Nephron (organoid): Measurements from ENCODE around the gene TPI1.

Experiments
- H3K27ac Mint-ChIP-seq, 3 experiments: 2 replicates each; pipeline ENCODE4 v1.8.0; 2020; ENCODE audit warnings: mixed read lengths in 3 of 3, mild to moderate bottlenecking in 2 of 3, moderate library complexity in 1 of 3
- H3K27me3 Mint-ChIP-seq: 2 replicates; pipeline ENCODE4 v1.8.0; 2021; ENCODE audit warnings: low read depth, mild to moderate bottlenecking, moderate library complexity, mixed read lengths
- H3K36me3 Mint-ChIP-seq: 2 replicates; pipeline ENCODE4 v1.8.0; 2020; ENCODE audit warnings: low read depth, mixed read lengths
- H3K4me1 Mint-ChIP-seq: 2 replicates; pipeline ENCODE4 v1.8.0; 2020; ENCODE audit warnings: mixed read lengths
- H3K4me3 Mint-ChIP-seq, 3 experiments: 2 replicates each; pipeline ENCODE4 v1.8.0; 2020; ENCODE audit warnings: mild to moderate bottlenecking in 3 of 3, mixed read lengths in 3 of 3, moderate library complexity in 2 of 3
- H3K9me3 Mint-ChIP-seq: 2 replicates; pipeline ENCODE4 v1.8.0; 2020; ENCODE audit warnings: mixed read lengths
- CTCF ChIP-seq, 3 experiments: fragments of 200-600 bp; sonication (generic); IDR thresholded peaks; one replicate each; pipeline ENCODE4 v1.5.0; 2021; ENCODE audit warnings: antibody characterized with exemption in 3 of 3; ENCODE audit not compliant: unreplicated experiment in 3 of 3

Gene TPI1

GRCh38 chr12:6917491-6918231, 50.3 kb downstream of the TPI1 start:
- Mint-ChIP-seq H3K36me3 (peaks cover 4% of the 10 kb centered on the region), H3K4me3 (no peak overlapping the region), H3K9me3 (no peaks in the 10 kb centered on the region), H3K27me3 (peaks cover 25% of the 10 kb centered on the region), H3K4me1 (peaks cover 6% of the 10 kb centered on the region), H3K27ac (no peak overlapping the region)
- TF ChIP-seq CTCF (IDR thresholded peaks at IDR 0.05; ENCODE audit: unreplicated experiment in 3 of 3) = no peak

- TF ChIP-seq CTCF (IDR thresholded peaks at IDR 0.05; ENCODE audit: unreplicated experiment in 3 of 3) = no peak
- Mint-ChIP-seq H3K4me3 (no peak overlapping the region), H3K27ac (peak overlapping the region in 1 of 3 experiments; percentile 45), H3K36me3 (peaks cover 4% of the 10 kb centered on the region), H3K4me1 (peaks cover 18% of the 10 kb centered on the region), H3K27me3 (peaks cover 10% of the 10 kb centered on the region), H3K9me3 (no peaks in the 10 kb centered on the region)
These were observed 52.3 kb downstream of the TPI1 start for GRCh38 chr12:6919588-6919987.
